CD4-positive, alpha-beta T cell treated with Interleukin-6 for 4 hours (primary cell): ENCODE measurements around the gene POLR2I.
"Not testable (repeated sequence)": the region's sequence is repeated elsewhere in the genome, so short reads cannot be mapped to it uniquely, and the experiment has no call there.

Experiments used
- DNase-seq: peaks from one replicate; pipeline ENCODE4 v3.0.0-alpha.2; 2020; ENCODE audit warnings: mixed read lengths

The POLR2I gene

DNA sequence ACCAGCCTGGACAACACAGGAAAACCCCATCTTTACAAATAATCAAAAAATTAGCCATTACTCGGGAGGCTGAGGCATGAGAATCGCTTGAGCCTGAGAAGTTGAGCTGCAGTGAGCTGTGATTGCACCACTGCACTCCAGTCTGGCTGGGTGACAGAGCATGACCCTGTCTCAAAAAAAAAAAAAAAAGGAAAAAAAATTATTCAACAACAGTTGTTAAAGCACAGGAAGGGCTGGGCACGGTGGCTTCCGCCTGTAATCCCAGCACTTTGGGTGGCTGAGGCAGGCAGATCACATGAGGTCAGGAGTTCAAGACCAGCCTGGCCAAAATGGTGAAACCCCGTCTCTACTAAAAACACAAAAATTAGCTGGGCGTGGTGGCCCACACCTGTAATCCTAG, 16.5 kb upstream of the POLR2I start:
- not testable (repeated sequence) for DNase-seq

DNA sequence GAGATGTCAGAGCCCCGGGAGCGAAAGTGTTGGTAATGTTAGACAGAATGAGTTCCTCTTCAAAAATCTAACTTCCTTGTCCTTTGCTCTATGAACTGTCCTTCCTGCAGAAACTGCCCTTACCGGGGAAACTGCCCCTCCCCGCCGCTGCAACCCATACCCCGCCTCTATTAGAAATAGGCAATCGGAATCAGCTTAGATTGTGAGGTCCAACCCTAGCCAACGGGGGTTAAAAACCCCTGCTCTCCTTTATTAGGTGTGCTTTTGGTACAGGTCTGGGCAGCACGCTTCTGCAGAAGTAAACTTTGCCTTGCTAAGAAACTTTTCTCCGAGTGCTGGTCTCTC, 13.7 kb upstream of the POLR2I start:
- DNase-seq: no peak

DNA sequence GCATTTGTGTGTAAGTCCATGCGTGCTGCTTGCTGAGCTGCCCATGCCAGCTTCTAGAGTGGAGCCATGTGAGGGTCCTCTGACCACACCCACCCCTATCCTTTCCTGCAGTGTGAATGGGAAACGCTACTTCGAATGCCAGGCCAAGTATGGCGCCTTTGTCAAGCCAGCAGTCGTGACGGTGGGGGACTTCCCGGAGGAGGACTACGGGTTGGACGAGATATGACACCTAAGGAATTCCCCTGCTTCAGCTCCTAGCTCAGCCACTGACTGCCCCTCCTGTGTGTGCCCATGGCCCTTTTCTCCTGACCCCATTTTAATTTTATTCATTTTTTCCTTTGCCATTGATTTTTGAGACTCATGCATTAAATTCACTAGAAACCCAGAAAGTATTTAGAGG, 10.9 kb upstream of the POLR2I start:
- no peak for DNase-seq

DNA sequence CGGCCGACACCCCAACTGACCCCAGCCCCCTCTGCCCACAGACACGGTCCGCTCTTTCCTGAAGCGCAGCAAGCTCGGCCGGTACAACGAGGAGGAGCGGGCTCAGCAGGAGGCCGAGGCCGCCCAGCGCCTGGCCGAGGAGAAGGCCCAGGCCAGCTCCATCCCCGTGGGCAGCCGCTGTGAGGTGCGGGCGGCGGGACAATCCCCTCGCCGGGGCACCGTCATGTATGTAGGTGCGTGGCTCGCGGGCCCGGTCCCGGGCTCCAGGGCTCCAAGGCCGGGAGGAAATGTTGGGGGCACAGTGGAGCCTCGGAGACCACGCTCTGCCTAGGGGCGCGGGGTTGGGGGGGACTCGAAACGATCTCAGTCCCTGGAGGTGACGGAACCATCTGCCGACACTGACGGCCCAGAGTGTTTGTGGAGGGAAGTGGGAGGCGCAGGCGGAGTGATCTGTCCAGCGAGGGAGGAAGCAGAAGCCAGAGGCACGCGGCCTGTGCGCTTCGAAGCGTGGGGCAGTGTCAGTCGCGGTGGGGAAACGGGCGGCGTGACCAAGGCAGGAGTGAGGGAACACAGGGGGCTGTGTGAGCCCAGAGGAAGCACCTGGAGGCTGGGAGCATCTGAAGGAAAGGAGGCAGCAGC, 6.9 kb upstream of the POLR2I start:
- no peak for DNase-seq

DNA sequence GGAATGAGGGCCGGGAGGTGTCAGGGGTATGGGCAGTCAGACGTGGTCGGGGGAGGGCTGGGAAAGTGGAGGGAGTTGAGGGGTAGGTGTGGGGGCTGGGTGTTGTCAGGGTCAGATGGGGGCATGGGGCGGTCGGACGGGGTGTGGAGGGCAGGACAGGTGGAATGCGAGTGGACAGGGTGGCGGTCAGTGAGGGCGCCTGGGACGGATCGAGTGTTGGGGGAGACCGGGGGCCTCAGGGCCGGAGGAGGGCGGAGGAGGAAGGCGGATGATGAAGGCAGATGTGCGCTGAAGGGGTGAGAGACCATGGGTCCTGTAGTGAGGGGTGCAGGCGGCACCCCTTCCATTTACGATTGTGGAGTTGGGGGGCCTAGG, 6.3 kb upstream of the POLR2I start:
- DNase-seq: no peak

DNA sequence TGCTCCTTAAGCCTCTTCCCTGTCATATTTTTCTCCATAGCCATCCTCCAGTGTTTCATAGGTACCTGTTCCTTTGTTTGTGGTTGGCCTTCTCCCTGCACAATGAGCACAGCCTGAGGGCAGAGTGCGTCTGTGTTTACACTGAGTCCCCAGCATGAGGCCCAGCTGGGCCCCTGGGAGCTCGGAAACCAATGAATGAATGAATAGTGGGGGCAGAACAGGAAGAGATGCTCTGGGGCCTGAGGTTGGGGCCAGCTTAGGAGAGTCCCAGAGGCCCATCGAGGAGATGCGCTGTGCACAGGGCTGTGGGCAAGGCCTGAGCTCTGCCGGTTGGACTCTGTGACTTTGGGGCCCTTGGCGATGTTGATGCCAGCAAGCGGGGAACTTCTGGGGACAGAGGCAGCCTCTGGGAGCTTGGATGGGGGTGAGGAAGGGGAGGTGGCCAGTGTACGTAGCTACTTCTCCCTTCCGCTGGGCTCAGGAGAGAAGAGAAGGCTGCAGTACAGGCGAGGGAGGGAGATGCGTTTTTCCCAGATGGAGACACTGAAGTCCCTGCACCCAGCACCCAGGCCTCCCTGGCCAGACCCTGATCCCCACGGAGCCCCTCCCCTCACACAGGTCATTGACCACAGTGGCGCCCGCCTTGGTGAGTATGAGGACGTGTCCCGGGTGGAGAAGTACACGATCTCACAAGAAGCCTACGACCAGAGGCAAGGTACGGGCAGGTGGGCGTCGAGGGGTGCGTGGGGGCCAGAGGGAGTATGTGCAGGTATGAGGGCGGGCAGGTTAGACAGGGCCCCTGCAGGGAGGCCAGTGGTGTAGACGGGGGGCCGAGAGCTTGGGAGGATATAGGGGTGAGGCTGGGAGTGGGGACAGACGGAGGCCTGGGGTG, 5.7 kb upstream of the POLR2I start:
- no peak for DNase-seq

DNA sequence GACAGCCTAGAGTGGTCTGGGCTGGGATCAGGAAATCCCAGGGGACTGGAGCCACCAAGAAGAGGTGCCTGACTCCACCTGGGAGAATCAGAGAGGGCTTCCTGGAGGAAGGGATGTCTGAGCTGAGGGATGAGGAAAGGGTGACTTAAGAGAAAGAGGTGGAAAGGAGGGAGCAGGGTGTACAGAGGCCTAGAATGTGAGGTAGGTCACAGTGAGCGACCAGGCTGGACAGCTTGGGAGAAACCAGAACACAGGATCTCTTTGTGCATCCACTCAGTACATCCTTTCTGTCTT, 1.6 kb upstream of the POLR2I start:
- no peak for DNase-seq

DNA sequence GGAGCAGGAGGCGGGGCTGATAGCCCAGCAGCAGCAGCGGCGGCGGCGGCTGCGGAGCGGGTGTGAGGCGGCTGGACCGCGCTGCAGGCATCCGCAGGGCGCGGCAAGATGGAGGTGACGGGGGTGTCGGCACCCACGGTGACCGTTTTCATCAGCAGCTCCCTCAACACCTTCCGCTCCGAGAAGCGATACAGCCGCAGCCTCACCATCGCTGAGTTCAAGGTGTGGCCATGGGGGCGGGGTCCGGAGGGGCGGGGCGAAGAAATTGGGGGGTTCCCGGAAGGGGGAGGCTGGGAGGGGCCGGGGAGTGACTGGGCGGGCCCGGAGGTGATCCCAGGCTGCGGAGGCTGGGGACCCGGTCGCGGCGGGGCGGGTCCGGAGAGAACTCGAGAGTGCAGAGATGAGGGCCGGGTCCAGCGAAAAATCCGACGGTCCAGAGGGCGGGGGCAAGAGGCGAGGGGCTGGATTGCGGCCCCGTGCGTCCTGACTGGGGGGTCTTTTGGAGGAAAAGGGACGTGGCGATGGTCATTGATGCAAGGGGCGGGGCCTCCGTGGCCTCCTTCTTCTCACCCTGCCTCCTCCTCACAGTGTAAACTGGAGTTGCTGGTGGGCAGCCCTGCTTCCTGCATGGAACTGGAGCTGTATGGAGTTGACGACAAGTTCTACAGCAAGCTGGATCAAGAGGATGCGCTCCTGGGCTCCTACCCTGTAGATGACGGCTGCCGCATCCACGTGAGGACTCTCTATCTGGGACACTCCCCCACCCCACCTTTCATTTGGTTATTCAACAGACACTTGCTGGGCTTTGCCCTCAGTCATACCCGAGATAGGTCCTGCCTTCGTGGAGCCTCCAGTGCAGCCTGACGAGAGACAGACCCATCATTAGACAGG, 1.0 kb upstream of the POLR2I start, which contains the start of gene TBCB:
TSS of gene TBCB (plus strand) at position 16 of the 891 bp plus-strand sequence. CDS start at position 109, 93 bp downstream.
- peak; percentile 96 for DNase-seq

DNA sequence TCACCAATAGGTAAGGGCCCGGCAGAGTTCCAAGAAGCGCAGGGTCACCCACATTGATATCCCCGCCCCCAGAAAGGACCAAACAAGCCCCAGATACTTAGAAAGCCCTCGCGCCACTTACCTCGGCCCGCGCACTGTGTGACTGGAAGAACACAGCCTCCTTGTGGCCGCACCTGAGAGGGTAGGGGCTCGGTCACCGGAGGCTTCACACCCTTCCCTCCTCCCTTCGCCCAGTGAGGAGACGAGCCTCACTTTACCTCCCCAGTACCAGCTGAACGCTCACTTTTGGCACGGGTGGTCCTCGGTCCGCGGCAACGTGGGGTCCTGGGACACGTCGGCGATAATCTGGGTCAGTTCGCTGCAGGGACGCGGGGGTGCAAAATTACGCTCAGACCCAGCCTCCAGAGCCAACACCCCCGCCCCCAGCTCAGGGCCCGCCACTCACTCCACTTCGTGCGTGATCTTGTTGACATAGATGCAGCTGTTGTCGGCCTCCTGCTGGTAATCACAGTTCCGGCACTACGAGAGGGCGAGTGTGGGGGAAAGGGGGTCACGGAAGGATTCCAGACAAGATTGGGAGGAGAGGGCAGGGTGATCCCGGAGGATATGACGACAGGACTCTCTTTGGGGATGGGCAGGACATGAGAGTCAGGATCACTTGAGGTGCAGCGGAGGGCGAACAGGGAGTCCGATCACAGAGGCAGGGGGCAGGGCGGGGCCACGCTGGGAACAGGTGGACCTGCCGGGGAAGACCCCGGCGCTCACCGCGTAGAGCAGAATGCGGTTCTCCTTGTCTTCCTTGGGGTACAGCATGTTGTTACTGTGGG, 568 bp downstream of the POLR2I start:
- DNase-seq: peak; percentile 16

DNA sequence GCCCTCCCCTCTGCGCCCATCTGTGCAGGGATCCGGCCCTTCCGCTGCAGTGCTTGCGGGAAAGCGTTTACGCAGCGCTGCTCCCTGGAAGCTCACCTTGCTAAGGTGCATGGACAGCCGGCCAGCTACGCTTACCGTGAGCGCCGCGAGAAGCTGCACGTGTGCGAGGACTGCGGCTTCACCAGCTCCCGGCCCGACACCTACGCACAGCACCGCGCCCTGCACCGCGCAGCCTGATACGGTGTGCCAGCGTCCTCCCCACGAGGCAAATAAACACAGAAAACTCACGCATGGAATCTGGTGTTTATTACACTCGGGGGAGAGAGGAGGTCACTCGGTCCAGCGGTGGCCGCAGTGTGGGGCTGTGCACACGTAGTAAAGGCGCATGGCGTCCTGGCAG, 1.2 kb downstream of the POLR2I start:
- no peak for DNase-seq

DNA sequence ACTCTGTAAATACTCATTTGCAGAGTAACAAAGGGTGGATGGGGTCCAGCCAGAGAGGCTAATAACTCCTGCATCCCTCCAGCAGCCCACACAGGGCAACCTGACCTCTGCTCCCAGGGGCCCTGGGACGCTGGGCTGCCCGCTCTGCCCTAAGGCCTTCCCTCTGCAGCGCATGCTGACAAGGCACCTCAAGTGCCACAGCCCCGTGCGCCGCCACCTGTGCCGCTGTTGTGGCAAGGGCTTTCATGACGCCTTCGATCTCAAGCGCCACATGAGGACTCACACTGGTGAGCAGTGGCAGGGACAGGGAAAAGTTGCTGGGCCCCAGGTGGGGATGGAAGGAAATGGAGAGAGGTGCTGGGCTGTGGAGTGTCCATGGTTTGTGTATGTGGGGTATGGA, 2.0 kb downstream of the POLR2I start:
- no peak for DNase-seq

DNA sequence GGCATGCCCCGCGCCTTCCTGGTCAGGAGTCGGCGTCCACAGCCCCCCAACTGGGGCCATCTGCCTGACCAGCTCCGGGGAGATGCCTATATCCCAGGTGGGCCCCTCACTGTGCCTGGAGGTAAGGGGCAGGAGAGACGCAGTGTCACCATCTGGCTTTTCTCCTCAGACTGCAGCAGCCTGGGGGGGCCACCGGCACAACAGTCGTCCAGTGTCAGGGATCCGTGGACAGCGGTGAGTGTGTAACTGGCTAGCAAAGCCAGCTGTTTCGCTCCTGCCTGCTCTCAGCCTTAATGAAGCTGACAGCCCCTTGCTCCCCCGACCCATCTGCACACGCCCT, 3.5 kb downstream of the POLR2I start:
- DNase-seq: no peak

DNA sequence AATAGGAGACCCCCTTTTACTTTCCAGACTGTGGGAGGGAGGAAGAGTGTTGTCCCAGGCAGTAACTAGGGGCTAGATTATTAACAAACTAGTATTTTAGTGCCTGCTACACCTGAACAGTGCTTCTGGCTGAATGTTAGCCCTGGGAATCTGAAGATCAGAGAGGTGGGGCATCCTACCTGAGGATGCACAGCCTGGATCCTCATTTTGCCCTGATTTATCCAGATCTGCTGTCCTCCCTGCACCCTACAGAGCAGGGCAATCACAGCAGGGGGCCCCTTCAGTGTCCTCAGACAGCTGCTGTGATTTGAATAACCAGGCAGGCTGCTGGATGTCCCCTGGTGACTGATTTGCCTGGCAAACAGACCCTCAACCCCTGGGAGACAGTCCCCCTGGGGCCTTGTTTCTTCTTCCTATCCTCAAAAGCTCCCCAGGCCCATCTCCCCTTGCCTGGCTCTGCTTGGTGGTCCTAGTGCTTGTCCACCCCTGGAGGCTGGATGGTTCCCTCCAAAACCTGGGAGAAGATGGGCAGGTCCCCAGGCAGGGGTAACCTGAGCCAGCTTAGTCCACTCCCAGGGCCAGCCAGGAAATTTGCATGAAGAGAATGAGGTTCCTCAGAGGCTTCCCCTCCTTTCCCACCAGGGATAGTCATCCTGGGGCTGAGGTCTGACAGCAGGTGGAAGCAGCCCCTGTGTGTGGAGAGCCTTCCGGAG, 4.0 kb downstream of the POLR2I start, which contains the start of gene OVOL3:
TSS of gene OVOL3 (plus strand) at position 657 of the 713 bp plus-strand sequence. CDS start 60 bp downstream, outside the sequence.
- no peak for DNase-seq

DNA sequence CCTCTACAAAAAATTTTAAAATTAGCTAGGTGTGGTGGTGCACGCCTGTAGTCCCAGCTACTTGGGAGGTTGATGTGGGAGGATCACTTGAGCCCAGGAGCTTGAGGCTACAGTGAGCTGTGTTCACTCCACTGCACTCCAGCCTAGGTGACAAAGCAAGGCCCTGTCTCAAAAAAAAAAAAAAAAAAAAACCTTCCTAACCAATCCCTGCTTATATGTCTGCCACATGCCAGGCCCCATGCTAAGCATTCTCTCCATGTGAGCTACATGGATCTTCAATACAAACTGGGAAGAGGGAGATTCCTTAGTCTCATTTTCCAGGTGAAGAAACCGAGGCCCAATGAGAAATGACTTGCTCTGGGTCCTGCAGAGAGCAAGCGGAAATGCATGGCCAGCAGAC, 6.0 kb downstream of the POLR2I start:
- DNase-seq: no peak

DNA sequence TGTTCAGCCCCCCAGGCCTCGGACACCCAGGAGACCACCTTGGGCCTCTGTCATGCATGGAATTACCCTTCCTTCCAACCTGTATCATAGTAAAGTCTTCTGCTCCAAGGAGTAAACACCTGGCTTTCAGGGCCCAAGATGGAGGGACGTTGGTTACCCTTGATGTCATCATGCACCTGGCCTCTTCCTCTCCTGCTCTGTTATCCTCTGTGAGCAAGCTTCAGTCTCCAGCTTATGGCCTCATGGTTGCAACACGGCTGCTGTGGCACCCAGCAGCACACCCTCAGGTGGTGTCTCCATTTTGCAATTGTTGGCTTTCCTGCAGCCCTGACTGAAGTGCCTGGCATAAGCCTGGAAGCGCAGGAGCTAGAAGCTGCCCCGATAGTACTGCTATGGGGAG, 7.7 kb downstream of the POLR2I start:
- no peak for DNase-seq

DNA sequence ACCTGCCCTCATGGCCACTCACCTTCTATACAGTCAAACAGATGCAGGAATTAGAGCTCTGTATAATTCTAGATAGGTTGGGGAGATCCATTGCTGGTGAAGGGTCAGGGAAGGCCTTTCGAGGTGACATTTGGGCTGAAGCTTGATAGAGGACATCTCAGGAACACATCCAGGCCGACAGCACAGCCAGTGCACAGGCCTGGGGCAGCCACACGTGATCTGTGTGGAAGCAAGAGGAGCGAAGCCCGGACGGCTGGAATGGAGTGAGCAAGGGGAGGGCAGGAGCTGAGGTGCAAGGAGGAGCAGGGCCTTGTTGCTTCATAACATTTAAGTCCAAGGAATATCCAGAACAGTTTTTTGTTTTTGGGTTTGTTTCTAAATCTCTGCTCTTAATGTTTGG, 8.2 kb downstream of the POLR2I start:
- no peak for DNase-seq

DNA sequence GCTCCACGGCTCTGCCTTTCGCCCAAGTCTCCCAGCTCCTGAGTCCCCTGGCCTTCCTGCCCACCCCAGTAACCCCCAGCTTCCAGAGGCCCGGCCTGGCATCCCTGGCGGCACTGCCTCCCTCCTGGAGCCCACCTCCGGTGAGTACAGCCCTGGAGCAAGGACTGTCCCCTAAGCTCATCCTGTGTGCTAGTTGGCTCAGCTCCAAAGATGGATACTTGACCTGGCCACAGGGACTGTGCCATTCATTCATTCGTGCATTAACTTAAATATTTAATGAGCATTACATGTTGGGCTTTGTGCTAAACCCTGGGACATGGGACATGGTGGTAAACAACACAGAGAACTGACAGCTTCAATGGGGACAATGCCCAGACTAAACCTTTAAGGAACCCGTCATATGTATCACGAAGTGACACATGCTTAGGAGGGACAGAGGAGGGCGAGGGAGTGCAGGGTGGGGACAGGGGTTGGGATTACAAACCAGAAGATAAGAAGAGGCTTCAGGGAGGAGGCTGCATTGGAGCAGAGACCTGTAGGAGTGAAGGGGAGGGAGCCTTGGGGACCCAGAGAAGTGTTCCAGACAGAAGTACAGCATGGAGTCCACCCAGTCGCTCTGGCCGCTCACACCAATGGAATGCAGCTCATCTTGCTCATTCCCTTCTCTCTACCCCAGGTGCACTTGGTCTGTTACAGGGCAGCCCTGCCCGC, 10.7 kb downstream of the POLR2I start:
- no peak for DNase-seq

DNA sequence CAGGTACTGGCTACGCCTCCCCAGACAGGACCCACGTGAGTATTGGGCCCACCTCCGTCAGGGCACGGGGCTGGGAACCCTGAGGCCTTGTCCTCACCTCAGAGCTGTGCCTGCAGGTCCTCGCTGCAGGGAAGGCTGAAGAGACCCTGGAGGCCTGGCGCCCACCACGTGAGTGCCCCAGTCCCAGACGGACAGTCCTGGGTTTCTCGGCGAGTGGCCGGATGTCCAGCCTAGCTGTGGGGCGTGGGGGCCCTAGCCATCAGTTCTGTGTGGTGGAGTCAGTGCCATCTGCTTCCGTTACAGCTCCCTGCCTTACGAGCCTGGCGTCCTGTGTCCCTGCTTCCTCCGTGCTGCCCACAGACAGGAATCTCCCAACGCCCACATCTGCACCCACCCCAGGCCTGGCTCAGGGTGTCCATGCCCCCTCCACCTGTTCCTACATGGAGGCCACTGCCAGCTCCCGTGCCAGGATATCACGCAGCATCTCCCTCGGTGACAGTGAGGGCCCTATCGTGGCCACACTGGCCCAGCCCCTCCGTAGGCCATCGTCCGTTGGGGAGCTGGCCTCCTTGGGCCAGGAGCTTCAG, 11.5 kb downstream of the POLR2I start:
- DNase-seq: no peak

DNA sequence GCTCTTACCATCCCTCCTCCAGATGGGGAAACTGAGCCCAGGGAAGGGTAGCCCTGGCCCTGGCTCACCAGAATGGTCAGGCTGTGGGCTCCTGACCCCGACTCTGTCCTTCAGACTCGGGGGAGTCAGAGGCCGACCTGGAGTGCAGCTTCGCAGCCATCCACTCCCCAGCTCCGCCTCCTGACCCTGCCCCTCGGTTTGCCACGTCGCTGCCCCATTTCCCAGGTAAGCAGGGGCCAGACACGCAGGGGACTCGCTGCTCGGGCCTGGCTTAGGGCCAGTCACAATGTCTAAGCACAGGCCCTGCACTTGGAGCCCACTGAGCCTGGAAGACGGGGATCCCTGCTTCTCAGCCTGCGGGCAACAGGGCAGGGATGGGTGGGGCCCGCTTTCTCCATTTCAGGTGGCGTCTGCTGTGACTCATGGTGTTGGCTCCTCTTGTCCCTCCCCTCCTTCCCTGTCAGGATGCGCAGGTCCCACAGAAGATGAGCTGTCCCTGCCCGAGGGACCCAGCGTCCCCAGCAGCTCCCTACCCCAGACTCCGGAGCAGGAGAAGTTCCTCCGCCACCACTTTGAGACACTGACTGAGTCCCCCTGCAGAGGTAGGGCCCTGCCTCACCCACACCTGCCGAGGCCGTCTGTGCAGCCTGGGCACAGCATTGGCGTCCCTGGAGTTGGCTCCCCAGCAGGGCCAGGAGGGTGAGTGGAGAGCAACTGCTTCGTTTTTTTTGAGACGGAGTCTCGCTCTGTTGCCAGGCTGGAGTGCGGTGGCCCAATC, 12.9 kb downstream of the POLR2I start:
- DNase-seq: no peak

DNA sequence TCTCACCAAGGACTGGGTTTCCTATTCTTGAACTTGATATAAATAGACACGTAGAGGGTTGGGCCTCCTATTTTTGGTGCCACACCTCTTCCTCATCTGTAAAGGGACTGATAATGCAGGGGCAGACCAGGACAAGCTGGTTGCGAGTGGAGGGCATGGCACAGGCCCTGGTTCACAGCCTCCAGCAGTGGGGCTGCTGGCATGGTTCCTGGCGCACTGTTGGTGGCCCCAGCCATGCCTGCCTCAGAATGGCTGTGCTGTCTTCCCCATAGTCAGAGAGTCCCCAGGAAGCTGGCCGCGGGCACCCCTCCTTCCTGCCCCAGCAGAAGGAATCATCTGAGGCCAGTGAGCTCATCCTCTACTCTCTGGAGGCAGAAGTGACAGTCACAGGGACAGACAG, 14.2 kb downstream of the POLR2I start:
- DNase-seq: no peak
